ENCODE data around the gene PLXNA1. TPM values are rescaled to one million over a fixed set of nuclear protein-coding genes. Genes with fewer than 3 reads are reported as not detected.

Gene PLXNA1
- total RNA-seq, 1 donor from 2014 or later: 55.2 TPM

DNA sequence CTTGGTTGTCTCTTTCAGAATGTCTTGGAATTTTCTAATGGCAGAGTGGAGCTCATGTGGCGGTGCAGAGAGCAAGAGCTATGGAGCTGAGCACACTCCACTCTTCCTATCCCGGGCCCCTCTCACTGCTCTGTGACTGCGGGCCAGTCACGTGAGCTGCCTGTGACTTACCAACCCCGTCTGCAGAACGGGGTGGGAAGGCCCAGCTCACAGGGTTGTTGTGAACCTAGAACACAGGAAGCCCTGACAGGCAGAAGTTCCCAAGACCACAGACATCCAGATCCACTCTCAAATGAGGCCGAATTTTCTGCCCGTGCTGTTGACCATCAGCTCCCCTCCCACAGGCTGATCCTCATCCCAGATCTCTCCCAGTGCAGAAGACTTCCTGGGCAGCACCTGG, 35.5 kb upstream of the PLXNA1 start:
- no peak for DNase-seq (ENCODE audit: low spot score in 2 of 2, unreplicated experiment in 2 of 2)
- no peak for TF ChIP-seq CTCF (IDR thresholded peaks at IDR 0.05; ENCODE audit: unreplicated experiment)
- Mint-ChIP-seq H3K4me1 (no peaks in the 10 kb centered on the region), H3K4me3 (no peak overlapping the region), H3K9me3 (no peaks in the 10 kb centered on the region), H3K27ac (no peak overlapping the region), H3K36me3 (peaks cover 7% of the 10 kb centered on the region), H3K27me3 (ENCODE audit: low read depth) (peaks cover 62% of the 10 kb centered on the region)

DNA sequence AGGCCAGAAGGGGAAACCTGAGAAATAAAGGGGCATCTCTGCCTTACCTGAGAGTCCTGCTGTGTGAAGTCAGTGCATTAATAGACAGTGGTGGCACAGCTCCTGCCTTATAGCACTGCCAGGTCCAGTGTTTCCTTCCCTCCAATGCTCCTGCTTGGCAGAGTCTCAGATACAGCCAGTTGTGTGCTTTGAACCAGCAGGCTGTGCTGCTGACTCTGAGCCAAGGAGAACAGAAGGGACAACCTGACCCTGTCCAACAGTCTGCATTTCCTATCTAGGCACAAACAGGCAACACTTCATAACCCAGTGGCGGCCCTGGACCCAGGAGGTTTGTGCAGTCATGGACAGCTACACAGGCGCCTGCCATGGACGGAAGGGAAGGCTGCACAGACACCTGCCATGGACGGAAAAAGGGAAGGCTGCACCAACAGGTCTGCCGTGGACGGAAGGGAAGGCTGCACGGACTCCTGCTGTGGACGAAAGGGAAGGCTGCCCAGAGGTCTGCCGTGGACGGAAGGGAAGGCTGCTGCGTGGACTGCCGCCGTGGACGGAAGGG, 33.9 kb upstream of the PLXNA1 start:
- no peak for TF ChIP-seq CTCF (IDR thresholded peaks at IDR 0.05; ENCODE audit: unreplicated experiment)
- no peak overlapping the region for H3K4me3 Mint-ChIP-seq

DNA sequence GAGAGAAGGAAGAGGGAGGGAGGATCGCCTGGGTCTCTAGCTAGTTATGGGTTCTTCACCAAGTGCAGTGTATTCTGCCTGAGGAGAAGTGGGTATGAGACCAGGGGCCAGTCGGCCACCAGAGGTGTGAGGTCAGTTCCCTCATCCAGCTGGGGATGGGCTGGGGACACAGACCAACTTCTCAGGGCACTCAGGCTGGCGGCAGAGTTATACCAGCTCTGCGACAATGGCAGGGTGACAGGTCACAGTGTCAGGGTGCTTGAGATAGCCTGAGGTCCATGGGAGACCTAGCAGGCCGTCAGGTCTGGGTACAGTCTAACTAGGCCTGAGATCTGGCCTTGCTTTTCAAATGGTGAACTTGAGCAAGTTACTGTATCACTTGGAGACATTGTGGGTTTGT, 31.4 kb upstream of the PLXNA1 start:
- no peaks in the 10 kb centered on the region for H3K9me3 Mint-ChIP-seq
- no peak overlapping the region for H3K4me3 Mint-ChIP-seq
- no peak for TF ChIP-seq CTCF (IDR thresholded peaks at IDR 0.05; ENCODE audit: unreplicated experiment)
- DNase-seq (ENCODE audit: low spot score in 2 of 2, unreplicated experiment in 2 of 2): no peak
- H3K36me3 Mint-ChIP-seq: peaks cover 5% of the 10 kb centered on the region
- H3K27me3 Mint-ChIP-seq (ENCODE audit: low read depth): peaks cover 26% of the 10 kb centered on the region
- H3K27ac Mint-ChIP-seq: no peak overlapping the region
- H3K4me1 Mint-ChIP-seq: no peaks in the 10 kb centered on the region

More for the DNA sequence above, 33.9 kb upstream of the PLXNA1 start:
- Mint-ChIP-seq H3K4me1 (no peaks in the 10 kb centered on the region), H3K27me3 (ENCODE audit: low read depth) (peaks cover 47% of the 10 kb centered on the region), H3K36me3 (peaks cover 5% of the 10 kb centered on the region), H3K27ac (no peak overlapping the region), H3K9me3 (no peaks in the 10 kb centered on the region)
- no peak for DNase-seq (ENCODE audit: low spot score in 2 of 2, unreplicated experiment in 2 of 2)

- Mint-ChIP-seq H3K4me1 (no peaks in the 10 kb centered on the region), H3K4me3 (no peak overlapping the region), H3K27ac (no peak overlapping the region), H3K27me3 (ENCODE audit: low read depth) (peaks cover 20% of the 10 kb centered on the region), H3K36me3 (peaks cover 5% of the 10 kb centered on the region), H3K9me3 (no peaks in the 10 kb centered on the region)
- no peak for TF ChIP-seq CTCF (IDR thresholded peaks at IDR 0.05; ENCODE audit: unreplicated experiment)
- DNase-seq (ENCODE audit: low spot score in 2 of 2, unreplicated experiment in 2 of 2): no peak
Observed at GRCh38 chr3:126952261-126952982, 30.5 kb upstream of the PLXNA1 start.

DNA sequence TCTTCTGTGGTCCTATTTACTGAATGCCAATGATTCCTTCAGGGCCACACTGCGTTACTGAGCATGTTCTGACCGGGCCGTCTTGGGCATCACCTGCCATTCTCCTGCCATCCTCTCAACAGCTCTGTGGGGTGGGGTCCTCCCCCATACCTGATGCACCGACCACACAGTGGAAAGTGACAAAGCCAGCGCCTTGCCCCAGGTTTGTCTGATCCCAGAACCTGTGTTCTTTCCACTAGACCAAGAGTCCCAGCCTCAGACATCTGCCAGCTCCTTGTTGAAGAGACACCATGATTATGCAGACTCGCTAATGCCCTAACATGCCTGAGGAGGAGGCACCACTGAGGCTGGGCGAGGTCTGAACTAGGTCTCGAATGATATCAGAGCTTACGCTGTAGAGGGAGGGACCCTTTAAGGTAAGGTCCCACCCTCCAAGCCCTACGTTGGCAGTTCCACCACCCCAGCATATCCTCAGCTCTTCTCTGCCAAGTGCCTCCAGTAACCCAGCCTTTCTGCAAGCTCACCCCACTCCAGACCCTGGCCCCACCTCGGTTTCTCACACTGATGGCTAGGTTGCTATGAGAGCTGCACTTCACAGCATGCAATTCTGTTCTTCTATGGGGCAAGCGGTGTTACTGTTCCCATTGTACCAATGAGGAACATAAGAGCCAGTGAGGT, 29.8 kb upstream of the PLXNA1 start:
- peaks cover 17% of the 10 kb centered on the region for H3K27me3 Mint-ChIP-seq (ENCODE audit: low read depth)
- H3K4me3 Mint-ChIP-seq: no peak overlapping the region
- no peaks in the 10 kb centered on the region for H3K4me1 Mint-ChIP-seq
- H3K27ac Mint-ChIP-seq: no peak overlapping the region
- no peak for TF ChIP-seq CTCF (IDR thresholded peaks at IDR 0.05; ENCODE audit: unreplicated experiment)
- H3K36me3 Mint-ChIP-seq: peaks cover 5% of the 10 kb centered on the region
- no peak for DNase-seq (ENCODE audit: low spot score in 2 of 2, unreplicated experiment in 2 of 2)
- no peaks in the 10 kb centered on the region for H3K9me3 Mint-ChIP-seq

All from mesothelial cell of epicardium (in vitro differentiated cells).